HCT116 (cell line): ENCODE results near the gene MCC. TPM values are rescaled to one million over a fixed set of nuclear protein-coding genes. Genes with fewer than 3 reads are reported as not detected.

Source experiments
- ATAC-seq: fragments of 200-7000 bp; cut with Tn5 transposase; 2 replicates; pipeline ENCODE4 v1.9.1; 2020; ENCODE audit warnings: mild to moderate bottlenecking, moderate library complexity
- BruUV-seq: library from RNA; stranded (reverse); fragments of 400-500 nt; replicated peaks from 2 replicates; lab custom pipeline; 2021; lab: Mats Ljungman, UMichigan
- CTCF ChIA-PET: fragments of 300-600 bp; sonication (Branson Sonifier 250); formaldehyde crosslinking; loops from one replicate; lab custom pipeline; 2021; ENCODE audit warnings: antibody characterized with exemption; lab: Charles Lee
- POLR2A ChIA-PET: fragments of 300-600, 350-600 bp; sonication (Branson Sonifier 250); formaldehyde crosslinking; loops from one replicate; lab custom pipeline; 2021; ENCODE audit warnings: antibody characterized with exemption; lab: Charles Lee
- RAD21 ChIA-PET, 2 experiments: fragments of 300-600 bp; sonication (Branson Sonifier 250); formaldehyde crosslinking; loops; one replicate each; lab custom pipeline; 2023; ENCODE audit warnings: low total read pairs in 2 of 2; ENCODE audit not compliant: uncharacterized antibody in 2 of 2, unreplicated experiment in 2 of 2, low non-redundant PET in 1 of 2; lab: Charles Lee
- DNase-seq: peaks from one replicate; pipeline ENCODE4 v3.0.0-alpha.2; 2010; ENCODE audit warnings: low read depth, low spot score
- H2AFZ ChIP-seq: fragments of 200-600 bp; shearing (Covaris generic), sonication (generic); 2 replicates; pipeline ENCODE4 v1.6.1; 2017; ENCODE audit warnings: low read depth, mixed run types, mixed read lengths, antibody characterized with exemption, low read length; ENCODE audit not compliant: poor library complexity, severe bottlenecking
- H3K27ac ChIP-seq: 2 replicates; pipeline ENCODE4 v1.5.1; 2012; ENCODE audit warnings: low read depth, low read length
- H3K27me3 ChIP-seq: fragments of 200-600 bp; sonication (generic); 2 replicates; pipeline ENCODE4 v1.6.1; 2016; ENCODE audit warnings: mixed run types, low read length, mixed read lengths; ENCODE audit not compliant: insufficient read depth
- H3K36me3 ChIP-seq, 2 experiments: fragments of 200-500 bp in 1 of 2; fragments of 200-600 bp in 1 of 2; sonication (Bioruptor generic) in 1 of 2; sonication (generic) in 1 of 2; 2 replicates each; pipeline versions ENCODE4 v1.5.1 to v1.6.1; 2014 to 2016; ENCODE audit warnings: low read length in 2 of 2, inconsistent platforms in 1 of 2, mixed read lengths in 1 of 2, mixed run types in 1 of 2; ENCODE audit not compliant: insufficient read depth in 2 of 2, control insufficient read depth in 1 of 2
- H3K4me1 ChIP-seq, 2 experiments: fragments of 200-600 bp in 1 of 2; sonication (generic) in 1 of 2; 2 replicates each; pipeline versions ENCODE4 v1.5.1 to v1.6.1; 2012 to 2017; ENCODE audit warnings: low read length in 2 of 2, inconsistent platforms in 1 of 2, mild to moderate bottlenecking in 1 of 2, mixed read lengths in 1 of 2, mixed run types in 1 of 2, moderate library complexity in 1 of 2; ENCODE audit not compliant: insufficient read depth in 2 of 2, control insufficient read depth in 1 of 2
- H3K4me2 ChIP-seq: fragments of 200-600 bp; sonication (generic); 2 replicates; pipeline ENCODE4 v1.6.1; 2017; ENCODE audit warnings: mixed run types, low read length, mixed read lengths
- H3K4me3 ChIP-seq, 2 experiments: fragments of 200-600 bp in 1 of 2; sonication (generic) in 1 of 2; replicated peaks in 1 of 2; 2 replicates each; pipeline ENCODE4 v1.5.1; 2011 to 2016; ENCODE audit warnings: low read length in 2 of 2, control low read depth in 1 of 2, low read depth in 1 of 2, mild to moderate bottlenecking in 1 of 2, mixed read lengths in 1 of 2, mixed run types in 1 of 2
- H3K79me2 ChIP-seq: fragments of 200-600 bp; sonication (generic); 2 replicates; pipeline ENCODE4 v1.6.1; 2017; ENCODE audit warnings: mild to moderate bottlenecking, mixed run types, low read length, moderate library complexity, mixed read lengths; ENCODE audit not compliant: insufficient read depth
- H3K9ac ChIP-seq: fragments of 200-600 bp; sonication (generic); 2 replicates; pipeline ENCODE4 v1.6.1; 2016; ENCODE audit warnings: low read length, mixed read lengths
- H3K9me2 ChIP-seq: fragments of 200-600 bp; sonication (generic), shearing (Covaris generic); 2 replicates; pipeline ENCODE4 v1.6.1; 2017; ENCODE audit warnings: mixed run types, mild to moderate bottlenecking, moderate library complexity; ENCODE audit not compliant: insufficient read depth
- H3K9me3 ChIP-seq, 2 experiments: fragments of 200-500 bp in 1 of 2; fragments of 200-600 bp in 1 of 2; sonication (Bioruptor generic) in 1 of 2; sonication (generic) in 1 of 2; 2 replicates each; pipeline ENCODE4 v1.6.1; 2014 to 2017; ENCODE audit warnings: low read length in 2 of 2, mixed read lengths in 2 of 2, inconsistent platforms in 1 of 2, low read depth in 1 of 2, mild to moderate bottlenecking in 1 of 2, mixed run types in 1 of 2, moderate library complexity in 1 of 2; ENCODE audit not compliant: control insufficient read depth in 1 of 2, insufficient read depth in 1 of 2
- H4K20me1 ChIP-seq: fragments of 200-600 bp; sonication (generic), shearing (Covaris generic); 2 replicates; pipeline ENCODE4 v1.6.1; 2017; ENCODE audit warnings: mixed run types, mild to moderate bottlenecking, moderate library complexity; ENCODE audit not compliant: insufficient read depth
- CTCF ChIP-seq, 3 experiments: fragments of 200-600 bp in 1 of 3; sonication (generic) in 1 of 3; IDR thresholded peaks in 2 of 3; conservative IDR thresholded peaks in 1 of 3; 2 replicates each; pipeline ENCODE4 v1.5.1; 2012 to 2017; ENCODE audit warnings: low read depth in 2 of 3, low read length in 2 of 3, antibody characterized with exemption in 1 of 3, borderline replicate concordance in 1 of 3, control low read depth in 1 of 3, mild to moderate bottlenecking in 1 of 3, mixed read lengths in 1 of 3, mixed run types in 1 of 3, moderate library complexity in 1 of 3; ENCODE audit not compliant: insufficient read depth in 1 of 3
- EGR1 ChIP-seq: IDR thresholded peaks from 2 replicates; pipeline ENCODE4 v1.6.1; 2012; ENCODE audit warnings: low read depth
- ELF1 ChIP-seq: IDR thresholded peaks from 2 replicates; pipeline ENCODE4 v1.6.1; 2012; ENCODE audit warnings: low read depth, borderline replicate concordance
- EZH2 ChIP-seq: fragments of 200-600 bp; sonication (generic); IDR thresholded peaks from 2 replicates; pipeline ENCODE4 v1.6.1; 2017; ENCODE audit warnings: antibody characterized with exemption, mixed run types
- EZH2phosphoT487 ChIP-seq: fragments of 200-600 bp; IDR thresholded peaks from 2 replicates; pipeline ENCODE4 v1.6.1; 2018; ENCODE audit warnings: antibody characterized with exemption, borderline replicate concordance
- POLR2A ChIP-seq: IDR thresholded peaks from 2 replicates; pipeline ENCODE4 v1.7.0; 2011; ENCODE audit warnings: borderline replicate concordance; ENCODE audit not compliant: insufficient read depth, insufficient read length; ENCODE audit errors: extremely low read depth
- POLR2AphosphoS5 ChIP-seq: IDR thresholded peaks from 2 replicates; pipeline ENCODE4 v1.6.1; 2011; ENCODE audit warnings: mild to moderate bottlenecking, low read depth, low read length, moderate library complexity
- RAD21 ChIP-seq: IDR thresholded peaks from 2 replicates; pipeline ENCODE4 v1.6.1; 2012; ENCODE audit warnings: low read depth, mild to moderate bottlenecking
- REST ChIP-seq: IDR thresholded peaks from 2 replicates; pipeline ENCODE4 v1.6.1; 2012; ENCODE audit warnings: low read depth
- SRF ChIP-seq: IDR thresholded peaks from 2 replicates; pipeline ENCODE4 v1.6.1; 2012; ENCODE audit warnings: low read depth
- TCF7L2 ChIP-seq: IDR thresholded peaks from 2 replicates; pipeline ENCODE4 v1.7.0; 2011; ENCODE audit warnings: borderline replicate concordance, inconsistent platforms; ENCODE audit not compliant: insufficient read depth, insufficient read length; ENCODE audit errors: extremely low read depth
- intact Hi-C: fragments of 100-400 bp; cut with micrococcal nuclease; formaldehyde crosslinking; loops from 2 replicates; pipeline ENCODE4 v1.10.0; 2022
- total RNA-seq: library from RNA; stranded (reverse); gene quantifications from one replicate; pipeline ENCODE4 v1.2.1, GENCODE V29; 2021; ENCODE audit not compliant: unreplicated experiment
- TF ChIP-seq, protein P1 (sequence below): IDR thresholded peaks from 2 replicates; pipeline ENCODE4 v1.6.1; 2012
- TF ChIP-seq, protein P2 (sequence below): IDR thresholded peaks from 2 replicates; pipeline ENCODE4 v1.6.1; 2012

MCC gene
- total RNA-seq, 1 experiment from 2014 or later: 20.1 TPM

DNA sequence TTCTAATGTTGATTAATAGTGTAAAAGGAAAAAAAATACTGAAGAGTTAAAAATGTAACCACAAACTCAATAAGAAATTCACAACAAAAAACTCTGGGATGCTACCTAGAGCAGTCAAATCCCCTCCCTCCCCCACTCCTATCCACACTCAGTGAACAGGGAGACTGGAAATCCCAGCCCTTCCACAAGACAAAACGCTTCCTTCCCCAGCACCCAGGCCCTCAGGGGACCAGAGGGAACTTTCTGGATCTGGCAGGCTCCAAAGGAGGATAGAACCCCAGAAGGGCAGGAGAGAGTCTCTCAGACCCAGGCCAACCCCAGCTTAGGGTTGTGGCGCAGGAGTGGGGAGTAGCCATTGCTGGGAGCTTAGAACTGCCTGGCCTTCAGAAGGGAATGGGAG lies 456.7 kb downstream of the MCC start:
- intact Hi-C loops: no loop called here

GRCh38 chr5:113031104-113031503 lies 457.1 kb downstream of the MCC start:
- Histone ChIP-seq H3K27me3 (no peaks in the 10 kb centered on the region), H3K4me1 (peaks cover 0 to 10% of the 10 kb centered on the region in 2 experiments; a peak in 1 of 4 replicates), H3K9me2 (no peaks in the 10 kb centered on the region), H2AFZ (no peak overlapping the region), H3K27ac (no peak overlapping the region), H3K4me2 (no peak overlapping the region), H3K36me3 (peaks cover 3 to 11% of the 10 kb centered on the region in 2 experiments; a peak in 2 of 4 replicates), H3K4me3 (no peak overlapping the region), H3K9me3 (no peaks in the 10 kb centered on the region), H4K20me1 (no peaks in the 10 kb centered on the region), H3K9ac (no peak overlapping the region), H3K79me2 (no peaks in the 10 kb centered on the region)
- ChIA-PET CTCF (no interaction called here), POLR2A (no interaction called here), RAD21 (no interaction called here)
- no peak for TF ChIP-seq TCF7L2
- TF ChIP-seq CTCF (IDR thresholded peaks at IDR 0.05 in 2 of 3, conservative IDR thresholded peaks at IDR 0.05 in 1 of 3; ENCODE audit: borderline replicate concordance in 1 of 3, insufficient read depth in 1 of 3, low read depth in 2 of 3, low read length in 2 of 3): no peak
- TF ChIP-seq, protein P1, sequence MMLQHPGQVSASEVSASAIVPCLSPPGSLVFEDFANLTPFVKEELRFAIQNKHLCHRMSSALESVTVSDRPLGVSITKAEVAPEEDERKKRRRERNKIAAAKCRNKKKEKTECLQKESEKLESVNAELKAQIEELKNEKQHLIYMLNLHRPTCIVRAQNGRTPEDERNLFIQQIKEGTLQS: no peak
- TF ChIP-seq EZH2phosphoT487: no peak
- TF ChIP-seq RAD21: no peak
- TF ChIP-seq REST: no peak
- no peak for TF ChIP-seq ELF1
- TF ChIP-seq EZH2: no peak
- no peak for TF ChIP-seq EGR1
- TF ChIP-seq, protein P2, sequence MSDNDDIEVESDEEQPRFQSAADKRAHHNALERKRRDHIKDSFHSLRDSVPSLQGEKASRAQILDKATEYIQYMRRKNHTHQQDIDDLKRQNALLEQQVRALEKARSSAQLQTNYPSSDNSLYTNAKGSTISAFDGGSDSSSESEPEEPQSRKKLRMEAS: no peak
- no peak for TF ChIP-seq POLR2AphosphoS5
- ATAC-seq (no peak), DNase-seq (no peak)
- intact Hi-C loops: no loop called here
- BruUV-seq: TSS peak; percentile 7

More for the DNA sequence above, 456.7 kb downstream of the MCC start:
- no peaks in the 10 kb centered on the region for H3K27me3 ChIP-seq
- H4K20me1 ChIP-seq: no peaks in the 10 kb centered on the region
- H3K9me3 ChIP-seq: no peaks in the 10 kb centered on the region
- H3K4me2 ChIP-seq: no peak overlapping the region
- peaks cover 0 to 14% of the 10 kb centered on the region in 2 experiments; a peak in 1 of 4 replicates for H3K36me3 ChIP-seq
- H3K27ac ChIP-seq: no peak overlapping the region
- no peak overlapping the region for H2AFZ ChIP-seq
- no peak for TF ChIP-seq EZH2
- TF ChIP-seq SRF: no peak
- no peak for TF ChIP-seq EZH2phosphoT487
- no peak for TF ChIP-seq POLR2A
- peaks cover 0 to 10% of the 10 kb centered on the region in 2 experiments; a peak in 1 of 4 replicates for H3K4me1 ChIP-seq
- ATAC-seq (no peak), DNase-seq (no peak)
- no peak overlapping the region for H3K4me3 ChIP-seq
- no peaks in the 10 kb centered on the region for H3K9me2 ChIP-seq
- RAD21 ChIA-PET: no interaction called here
- no TSS peak for BruUV-seq
- H3K9ac ChIP-seq: no peak overlapping the region
- CTCF ChIA-PET: no interaction called here
- POLR2A ChIA-PET: no interaction called here
- H3K79me2 ChIP-seq: no peaks in the 10 kb centered on the region
